ENCODE measurements around the gene HOXC12. TPM values are rescaled to one million over a fixed set of nuclear protein-coding genes. Genes with fewer than 3 reads are reported as not detected.

Gene HOXC12
- total RNA-seq, 1 donor = under 0.01 TPM

DNA sequence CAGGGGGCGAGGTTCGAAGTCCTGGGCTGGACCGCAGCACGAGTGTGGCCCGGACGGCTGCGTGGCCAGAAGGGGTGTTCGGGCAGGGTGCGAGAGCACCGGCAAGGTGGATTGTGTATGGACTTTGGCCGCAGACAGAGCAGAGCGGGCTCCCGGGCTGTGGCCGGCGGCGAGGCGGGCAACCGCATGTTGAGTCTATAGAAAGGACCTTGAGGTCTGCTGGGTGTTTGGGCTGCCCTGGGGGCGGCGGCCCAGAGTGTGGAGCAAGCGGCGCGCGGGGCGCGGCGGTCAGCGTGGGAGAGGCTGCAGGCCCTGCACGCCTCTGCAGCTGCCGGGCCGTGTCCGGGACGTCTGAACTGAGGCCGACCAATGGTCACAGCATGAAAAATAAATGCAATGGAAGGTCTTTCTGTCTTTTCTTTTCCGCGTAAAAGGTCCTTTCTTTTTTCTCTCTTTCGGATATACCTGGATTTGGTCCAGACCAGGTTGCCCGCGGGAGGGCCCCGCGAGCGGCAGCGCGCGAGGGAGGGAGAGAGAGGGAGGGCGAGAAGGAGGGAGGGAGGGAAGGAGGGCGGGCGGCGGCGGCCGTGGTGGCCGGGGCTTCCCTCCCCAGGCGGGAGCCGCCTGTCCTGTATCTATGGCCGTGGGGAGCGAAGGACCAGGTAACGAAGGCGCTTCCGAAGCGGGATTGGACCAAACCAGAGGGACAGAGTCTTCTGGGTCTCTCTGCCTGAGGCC, 39.7 kb downstream of the HOXC12 start:
- TF ChIP-seq CTCF (IDR thresholded peaks at IDR 0.05; ENCODE audit: extremely low read depth, low read depth, low read length) = no peak
- peak overlapping the region; percentile 88 for H3K4me2 ChIP-seq (ENCODE audit: insufficient read depth, low read length)
- peaks cover 27% of the 10 kb centered on the region for H4K20me1 ChIP-seq (ENCODE audit: insufficient read depth, low read length)
- peak overlapping the region; percentile 83 for H3K4me3 ChIP-seq (ENCODE audit: insufficient read depth, low read length)
- peak overlapping the region; percentile 81 for H2AFZ ChIP-seq (ENCODE audit: low read length)
- H3K4me1 ChIP-seq (ENCODE audit: insufficient read depth, low read length) = peaks cover 54% of the 10 kb centered on the region
- no peaks in the 10 kb centered on the region for H3K27me3 ChIP-seq (ENCODE audit: insufficient read depth, low read length)
- H3K9me3 ChIP-seq (ENCODE audit: low read depth, low read length) = no peaks in the 10 kb centered on the region
- H3K36me3 ChIP-seq (ENCODE audit: insufficient read depth, low read length) = no peaks in the 10 kb centered on the region
- peaks cover 98% of the 10 kb centered on the region for H3K79me2 ChIP-seq (ENCODE audit: insufficient read depth, low read length)
- H3K27ac ChIP-seq (ENCODE audit: low read depth, low read length) = peak overlapping the region; percentile 91
- DNase-seq (ENCODE audit: insufficient read length, low spot score, missing footprints) = peak; percentile 88

GRCh38 chr12:53995002-53995377, 40.3 kb downstream of the HOXC12 start:
- Histone ChIP-seq H3K27me3 (ENCODE audit: insufficient read depth, low read length) (no peaks in the 10 kb centered on the region), H3K27ac (ENCODE audit: low read depth, low read length) (peak overlapping the region; percentile 91), H2AFZ (ENCODE audit: low read length) (peak overlapping the region; percentile 81)

GRCh38 chr12:53995378-53996239, 40.9 kb downstream of the HOXC12 start:
- Histone ChIP-seq H3K4me1 (ENCODE audit: insufficient read depth, low read length) (peaks cover 47% of the 10 kb centered on the region), H2AFZ (ENCODE audit: low read length) (peak overlapping the region; percentile 81), H3K9me3 (ENCODE audit: low read depth, low read length) (no peaks in the 10 kb centered on the region), H3K27ac (ENCODE audit: low read depth, low read length) (peak overlapping the region; percentile 91), H3K27me3 (ENCODE audit: insufficient read depth, low read length) (no peaks in the 10 kb centered on the region), H3K36me3 (ENCODE audit: insufficient read depth, low read length) (no peaks in the 10 kb centered on the region), H3K79me2 (ENCODE audit: insufficient read depth, low read length) (peaks cover 98% of the 10 kb centered on the region), H3K4me3 (ENCODE audit: insufficient read depth, low read length) (peak overlapping the region; percentile 83), H3K4me2 (ENCODE audit: insufficient read depth, low read length) (peak overlapping the region; percentile 88), H4K20me1 (ENCODE audit: insufficient read depth, low read length) (peaks cover 22% of the 10 kb centered on the region)
- no peak for TF ChIP-seq CTCF (IDR thresholded peaks at IDR 0.05; ENCODE audit: extremely low read depth, low read depth, low read length)
- peak; percentile 93 for DNase-seq (ENCODE audit: insufficient read length, low spot score, missing footprints)

More at GRCh38 chr12:53995002-53995377, 40.3 kb downstream of the HOXC12 start:
- Histone ChIP-seq H3K79me2 (ENCODE audit: insufficient read depth, low read length) (peaks cover 98% of the 10 kb centered on the region), H3K4me3 (ENCODE audit: insufficient read depth, low read length) (peak overlapping the region; percentile 83), H4K20me1 (ENCODE audit: insufficient read depth, low read length) (peaks cover 27% of the 10 kb centered on the region), H3K36me3 (ENCODE audit: insufficient read depth, low read length) (no peaks in the 10 kb centered on the region), H3K9me3 (ENCODE audit: low read depth, low read length) (no peaks in the 10 kb centered on the region), H3K4me1 (ENCODE audit: insufficient read depth, low read length) (peaks cover 51% of the 10 kb centered on the region), H3K4me2 (ENCODE audit: insufficient read depth, low read length) (peak overlapping the region; percentile 88)
- no peak for TF ChIP-seq CTCF (IDR thresholded peaks at IDR 0.05; ENCODE audit: extremely low read depth, low read depth, low read length)
- no peak for DNase-seq (ENCODE audit: insufficient read length, low spot score, missing footprints)
